Measurements from ENCODE around the gene SLC16A9. TPM values are rescaled to one million over a fixed set of nuclear protein-coding genes. Genes with fewer than 3 reads are reported as not detected.

The SLC16A9 gene
- total and polyA plus RNA-seq, 8 donors: 1.5 to 45.9 (median 41.4) TPM

GRCh38 chr10:59655309-59655708 lies 54.3 kb downstream of the SLC16A9 start:
- ATAC-seq (no peak), DNase-seq (no peak)
- Histone ChIP-seq H3K27me3 (no peaks in the 10 kb centered on the region), H3K9me3 (no peaks in the 10 kb centered on the region), H3K36me3 (no peaks in the 10 kb centered on the region), H3K4me1 (no peaks in the 10 kb centered on the region), H3K4me3 (no peak overlapping the region), H3K27ac (no peak overlapping the region)
- no peak for TF ChIP-seq CTCF (IDR thresholded peaks at IDR 0.05)
- intact Hi-C loops (cut with DNase I): no loop called here

- DNase-seq (no peak), ATAC-seq (no peak)
- H3K9me3 ChIP-seq: no peaks in the 10 kb centered on the region
- H3K27me3 ChIP-seq: no peaks in the 10 kb centered on the region
- no peak overlapping the region for H3K27ac ChIP-seq
- no peaks in the 10 kb centered on the region for H3K36me3 ChIP-seq
- no peaks in the 10 kb centered on the region for H3K4me1 ChIP-seq
- no peak overlapping the region for H3K4me3 ChIP-seq
- TF ChIP-seq CTCF (IDR thresholded peaks at IDR 0.05): no peak
- intact Hi-C loops (cut with DNase I): no loop called here
Observed at GRCh38 chr10:59654007-59654406, 55.6 kb downstream of the SLC16A9 start.

- Histone ChIP-seq H3K4me3 (no peak overlapping the region), H3K36me3 (no peaks in the 10 kb centered on the region)
- TF ChIP-seq CTCF (IDR thresholded peaks at IDR 0.05): no peak
Observed at GRCh38 chr10:59651902-59652301, 57.7 kb downstream of the SLC16A9 start.

GRCh38 chr10:59649606-59650346 lies 59.9 kb downstream of the SLC16A9 start:
- DNase-seq (no peak), ATAC-seq (no peak)
- Histone ChIP-seq H3K27ac (no peak overlapping the region), H3K9me3 (peaks cover 0 to 13% of the 10 kb centered on the region in 2 donors), H3K4me1 (peaks cover 0 to 6% of the 10 kb centered on the region in 2 donors), H3K4me3 (no peak overlapping the region), H3K36me3 (no peaks in the 10 kb centered on the region), H3K27me3 (no peaks in the 10 kb centered on the region)
- intact Hi-C loops (cut with DNase I): no loop called here
- no peak for TF ChIP-seq CTCF (IDR thresholded peaks at IDR 0.05)

More at GRCh38 chr10:59651902-59652301, 57.7 kb downstream of the SLC16A9 start:
- Histone ChIP-seq H3K27me3 (no peaks in the 10 kb centered on the region), H3K4me1 (peaks cover 0 to 6% of the 10 kb centered on the region in 2 donors), H3K27ac (no peak overlapping the region), H3K9me3 (no peaks in the 10 kb centered on the region)
- intact Hi-C loops (cut with DNase I): no loop called here
- no peak for DNase-seq
- no peak for ATAC-seq

- TF ChIP-seq CTCF (IDR thresholded peaks at IDR 0.05): no peak
- DNase-seq: no peak
- ATAC-seq: peak; percentile 80
- Histone ChIP-seq H3K36me3 (no peaks in the 10 kb centered on the region), H3K9me3 (peaks cover 0 to 17% of the 10 kb centered on the region in 2 donors), H3K27ac (no peak overlapping the region), H3K27me3 (no peaks in the 10 kb centered on the region), H3K4me3 (no peak overlapping the region), H3K4me1 (peaks cover 0 to 6% of the 10 kb centered on the region in 2 donors)
- intact Hi-C loops (cut with DNase I): no loop called here
Observed at GRCh38 chr10:59648711-59649201, 60.9 kb downstream of the SLC16A9 start.

All from left lung (tissue), 10 donors.